Stimulated activated CD8-positive, alpha-beta memory T cell treated with anti-CD3 and anti-CD28 coated beads, Interleukin-12 subunit alpha, Interleukin-12 subunit beta, amount 100 ng/mL, for 4 hours (primary cell): ENCODE measurements around the gene PFDN1.
"Not testable (repeated sequence)": the region's sequence is repeated elsewhere in the genome, so short reads cannot be mapped to it uniquely, and the experiment has no call there.

ENCODE experiments used
- DNase-seq: peaks from one replicate; pipeline ENCODE4 v3.0.0-alpha.2; 2020; ENCODE audit warnings: low read depth

The PFDN1 gene

DNA sequence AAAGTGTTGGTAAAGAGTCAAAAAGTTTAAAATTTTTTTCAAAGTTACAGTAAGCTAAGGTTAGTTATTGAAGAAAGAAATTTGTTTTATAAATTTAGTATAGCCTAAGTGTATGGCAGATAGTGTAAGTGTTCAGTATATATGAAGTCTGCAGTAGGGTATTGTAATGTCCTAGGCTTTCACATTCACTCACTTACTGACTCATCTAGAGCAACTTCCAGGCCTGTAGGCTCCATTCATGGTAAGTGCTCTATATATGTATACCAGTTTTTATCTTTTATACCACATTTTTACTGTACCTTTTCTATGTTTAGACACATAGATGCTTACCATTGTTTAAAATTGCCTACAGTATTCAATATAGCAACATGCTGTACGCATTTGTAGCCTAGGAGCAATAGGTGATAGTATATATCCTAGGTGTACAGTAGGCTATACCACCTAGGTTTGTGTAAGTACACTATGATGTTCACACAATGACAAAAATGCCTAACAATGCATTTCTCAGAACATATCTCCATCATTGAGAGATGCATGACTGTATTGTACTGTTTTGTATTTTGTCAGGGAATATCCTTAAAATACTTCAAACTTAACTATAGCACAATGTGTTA lies 89.4 kb downstream of the PFDN1 start:
- DNase-seq, result no peak

DNA sequence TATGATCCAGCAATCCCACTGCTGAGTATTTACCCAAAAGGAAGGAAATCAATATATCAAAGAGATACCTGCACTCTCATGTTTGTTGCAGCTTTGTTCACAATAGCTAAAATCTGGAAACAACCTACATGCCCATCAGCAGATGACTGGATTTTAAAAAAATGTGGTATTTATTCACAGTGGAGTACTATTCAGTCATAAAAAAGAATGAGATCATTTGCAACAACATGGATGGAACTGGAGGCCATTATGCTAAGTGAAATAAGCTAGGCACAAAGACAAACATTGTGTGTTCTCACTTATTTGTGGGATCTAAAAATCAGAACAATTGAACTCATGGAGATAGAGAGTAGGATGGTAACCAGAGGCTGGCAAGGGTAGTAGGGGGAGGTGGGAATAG lies 94.8 kb downstream of the PFDN1 start:
- DNase-seq, result no peak

DNA sequence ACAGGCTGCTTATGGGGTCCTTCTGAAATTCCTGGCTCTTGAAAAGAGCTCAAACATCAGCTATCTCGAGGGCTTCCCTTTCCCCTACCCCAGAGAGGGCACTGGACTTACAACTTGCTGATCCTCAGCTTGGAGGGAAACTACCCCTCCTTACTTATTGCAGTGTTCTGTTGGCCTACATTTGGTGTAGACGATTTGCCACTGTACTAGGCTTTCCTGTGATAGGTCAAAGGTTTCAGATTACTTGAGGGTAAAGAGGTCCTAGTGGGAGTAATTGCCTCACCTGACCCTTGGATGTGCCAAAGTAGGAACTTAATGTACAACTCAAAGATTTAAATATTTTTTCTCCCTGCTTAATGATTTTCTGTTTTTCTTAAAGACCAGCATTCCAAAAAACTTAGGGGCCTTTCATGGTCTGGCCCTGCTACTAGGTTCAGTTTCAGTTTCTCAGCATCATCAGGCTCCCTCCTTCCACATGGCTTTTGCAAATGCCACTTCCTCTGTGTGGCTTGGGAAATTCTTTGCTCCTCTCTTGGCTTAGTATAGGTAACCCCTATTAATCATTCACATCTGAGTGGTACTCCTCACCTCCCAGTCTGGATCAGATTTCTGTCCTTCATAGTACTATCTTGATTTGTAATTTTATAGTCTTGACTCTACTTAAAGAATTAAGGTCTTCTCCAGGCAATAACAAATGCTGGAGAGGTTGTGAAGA lies 95.5 kb downstream of the PFDN1 start:
- DNase-seq, result no peak

DNA sequence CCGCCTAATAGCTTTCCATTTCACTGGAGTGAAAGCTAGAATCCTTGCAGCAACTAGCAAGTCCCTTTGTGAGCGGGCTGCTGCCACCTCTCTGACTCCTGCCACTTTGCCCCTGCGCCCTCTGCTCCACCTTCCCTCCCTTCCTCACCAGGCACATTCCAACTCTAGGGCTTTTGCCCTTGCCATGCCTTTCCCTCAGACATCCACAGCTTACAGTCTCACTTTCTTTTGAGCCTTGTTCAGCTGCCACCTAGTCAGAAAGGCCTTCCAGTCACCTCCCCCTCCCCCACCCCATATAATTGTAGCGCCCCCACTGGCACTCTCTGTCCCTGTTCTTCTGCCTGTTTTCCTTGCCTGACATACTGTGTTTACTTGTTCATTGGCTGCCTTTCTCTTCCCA lies 96.9 kb downstream of the PFDN1 start:
- no peak for DNase-seq

DNA sequence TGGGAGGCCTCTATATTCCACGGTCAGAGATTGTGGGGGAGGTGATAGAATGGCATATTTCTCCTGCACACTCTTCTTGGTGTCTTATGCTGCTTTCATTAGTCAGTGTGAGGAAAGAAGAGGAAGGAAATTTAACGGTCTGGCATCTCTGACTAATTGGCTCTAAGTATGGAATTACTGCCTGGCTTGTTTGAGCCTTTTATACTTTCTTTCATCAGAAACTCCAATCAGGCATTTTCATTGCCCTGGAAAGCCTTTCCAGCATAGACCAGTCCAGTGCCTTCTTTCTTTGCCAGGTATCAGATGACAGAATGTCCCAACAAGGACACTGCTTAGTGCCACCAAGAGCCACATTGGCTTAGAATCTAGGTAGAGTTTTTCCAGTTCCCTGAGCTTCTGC lies 97.7 kb downstream of the PFDN1 start:
- no peak for DNase-seq

DNA sequence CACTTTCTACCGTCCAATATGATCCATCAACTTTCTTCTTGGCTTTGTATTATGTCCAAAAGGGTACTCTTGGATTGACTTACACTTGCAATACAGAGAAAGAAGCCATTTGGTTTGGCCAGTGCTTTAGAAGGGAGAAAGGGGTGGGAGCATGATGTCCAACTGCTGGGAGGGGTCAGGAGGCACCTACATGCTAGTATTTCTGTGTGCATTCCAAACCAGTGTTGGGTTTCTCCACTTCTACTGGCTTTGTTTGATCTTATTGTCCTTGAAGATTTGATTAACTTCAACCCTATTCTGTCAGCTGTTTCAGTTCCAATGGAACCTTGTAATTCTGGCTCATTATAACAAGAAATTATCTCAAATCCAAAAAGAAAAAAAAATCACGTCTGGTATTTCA lies 100.3 kb downstream of the PFDN1 start:
- no peak for DNase-seq

DNA sequence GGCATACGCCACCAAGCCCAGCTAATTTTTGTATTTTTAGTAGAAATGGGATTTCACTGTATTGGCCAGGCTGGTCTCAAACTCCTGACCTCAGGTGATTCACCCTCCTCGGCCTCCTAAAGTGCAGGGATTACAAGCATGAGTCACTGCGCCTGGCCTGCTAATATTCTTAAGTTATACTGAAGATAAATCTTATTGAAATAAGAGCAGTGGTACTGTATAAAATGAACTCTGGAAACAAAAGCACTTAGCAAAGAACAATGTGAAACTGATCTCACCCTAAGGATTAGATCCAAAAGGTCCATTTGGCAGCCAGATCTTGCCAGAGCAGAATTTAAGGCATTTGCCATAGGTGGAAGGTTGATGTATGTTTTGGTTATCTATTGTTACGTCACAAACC lies 100.8 kb downstream of the PFDN1 start:
- no peak for DNase-seq

DNA sequence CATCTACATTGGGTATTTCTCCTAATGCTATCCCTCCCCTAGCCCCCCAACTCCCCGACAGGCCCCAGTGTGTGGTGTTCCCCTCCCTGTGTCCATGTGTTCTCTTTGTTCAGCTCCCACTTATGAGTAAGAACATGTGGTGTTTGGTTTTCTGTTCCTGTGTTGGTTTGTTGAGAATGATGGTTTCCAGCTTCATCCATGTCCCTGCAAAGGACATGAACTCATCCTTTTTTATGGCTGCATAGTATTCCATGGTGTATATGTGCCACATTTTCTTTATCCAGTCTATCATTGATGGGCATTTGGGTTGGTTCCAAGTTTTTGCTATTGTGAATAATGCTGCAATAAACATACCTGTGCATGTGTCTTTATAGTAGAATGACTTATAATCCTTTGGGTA lies 104.0 kb downstream of the PFDN1 start:
- not testable (repeated sequence) for DNase-seq

DNA sequence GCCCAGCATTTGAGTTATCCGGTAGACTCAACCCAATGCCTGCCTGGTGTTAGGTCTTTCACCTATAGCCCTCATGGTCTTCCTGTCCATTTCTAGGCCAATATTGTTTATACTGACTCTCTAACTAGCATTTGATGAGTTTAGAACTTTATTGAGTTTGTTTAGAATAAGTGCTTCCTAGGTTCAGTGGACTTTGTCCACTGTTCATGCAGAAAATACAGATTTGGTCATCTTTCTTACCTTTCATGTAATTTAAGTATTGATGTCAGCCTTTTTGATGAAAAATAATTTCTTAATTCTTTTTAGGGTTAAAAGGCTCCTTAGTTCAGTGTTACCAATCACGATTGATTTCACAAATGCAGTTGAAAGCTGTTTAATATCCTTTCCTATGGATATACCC lies 105.9 kb downstream of the PFDN1 start:
- no peak for DNase-seq

DNA sequence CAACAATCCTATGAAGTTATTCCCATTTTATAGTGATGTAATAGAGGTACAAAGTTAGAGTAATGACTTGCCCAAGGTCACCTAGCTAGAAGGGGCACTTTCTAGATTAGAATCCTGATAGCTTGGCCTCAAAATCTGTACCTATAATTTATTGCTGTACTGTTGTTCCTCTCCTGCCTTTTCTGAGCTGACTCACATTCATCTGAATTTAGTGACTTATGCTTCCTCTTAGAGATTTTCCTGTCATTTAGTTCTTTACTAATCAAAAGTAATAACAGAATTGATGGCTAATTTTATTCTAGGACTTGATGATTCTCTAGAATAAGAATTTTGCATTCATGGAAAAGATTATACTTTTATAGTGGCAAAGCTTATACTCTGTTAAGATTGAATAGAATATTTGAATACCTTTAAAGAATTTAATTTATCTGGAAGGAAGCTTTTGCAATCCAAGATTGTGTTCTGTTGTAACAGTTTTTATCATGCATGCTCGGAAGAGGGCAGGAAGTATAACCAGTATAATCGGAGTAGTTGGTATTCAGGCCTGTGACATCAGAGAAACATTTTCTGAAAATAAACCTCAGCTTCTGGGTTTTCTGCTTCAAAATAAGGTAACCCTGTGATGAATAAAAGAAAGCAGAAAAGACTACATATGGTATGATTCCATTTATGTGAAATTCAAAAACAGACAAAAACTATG lies 106.6 kb downstream of the PFDN1 start:
- DNase-seq, result no peak
